Suprapubic skin (tissue), 3 donors: ENCODE data around the gene OR2T6.

Experiments
- POLR2A ChIP-seq, 2 donors: fragments of 450-650 bp; IDR thresholded peaks; one replicate each; pipeline ENCODE4 v1.6.1; 2017; ENCODE audit warnings: antibody characterized with exemption in 2 of 2, mild to moderate bottlenecking in 2 of 2, moderate library complexity in 2 of 2
- TF ChIP-seq, protein P1 (sequence below), 2 donors: fragments of 200-600 bp in 1 of 2; fragments of 450-650 bp in 1 of 2; sonication (generic) in 1 of 2; IDR thresholded peaks; one replicate each; pipeline ENCODE4 v1.5.1; 2016 to 2019; ENCODE audit warnings: antibody characterized with exemption in 2 of 2, mild to moderate bottlenecking in 1 of 2, moderate library complexity in 1 of 2

DNA sequence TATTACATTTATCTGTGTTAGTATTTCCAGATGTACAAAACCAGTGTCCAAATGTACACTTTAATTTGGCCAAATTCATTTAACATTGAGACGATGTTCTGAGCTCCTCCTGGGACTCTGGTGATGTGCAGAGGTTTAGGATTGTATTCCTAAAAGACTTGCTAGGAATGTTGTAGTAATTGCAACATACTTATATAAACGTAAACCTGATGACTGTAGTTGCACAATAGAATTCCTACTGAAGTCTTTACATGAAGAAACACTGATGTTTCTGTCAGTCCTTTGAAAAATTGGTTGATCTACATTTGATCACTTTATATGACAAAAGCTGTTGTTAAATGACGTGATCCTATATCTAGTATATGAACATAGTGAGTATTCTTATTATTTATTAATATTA is 32.1 kb upstream of the OR2T6 start:
- TF ChIP-seq POLR2A (IDR thresholded peaks at IDR 0.05), result no peak
- TF ChIP-seq, protein P1, sequence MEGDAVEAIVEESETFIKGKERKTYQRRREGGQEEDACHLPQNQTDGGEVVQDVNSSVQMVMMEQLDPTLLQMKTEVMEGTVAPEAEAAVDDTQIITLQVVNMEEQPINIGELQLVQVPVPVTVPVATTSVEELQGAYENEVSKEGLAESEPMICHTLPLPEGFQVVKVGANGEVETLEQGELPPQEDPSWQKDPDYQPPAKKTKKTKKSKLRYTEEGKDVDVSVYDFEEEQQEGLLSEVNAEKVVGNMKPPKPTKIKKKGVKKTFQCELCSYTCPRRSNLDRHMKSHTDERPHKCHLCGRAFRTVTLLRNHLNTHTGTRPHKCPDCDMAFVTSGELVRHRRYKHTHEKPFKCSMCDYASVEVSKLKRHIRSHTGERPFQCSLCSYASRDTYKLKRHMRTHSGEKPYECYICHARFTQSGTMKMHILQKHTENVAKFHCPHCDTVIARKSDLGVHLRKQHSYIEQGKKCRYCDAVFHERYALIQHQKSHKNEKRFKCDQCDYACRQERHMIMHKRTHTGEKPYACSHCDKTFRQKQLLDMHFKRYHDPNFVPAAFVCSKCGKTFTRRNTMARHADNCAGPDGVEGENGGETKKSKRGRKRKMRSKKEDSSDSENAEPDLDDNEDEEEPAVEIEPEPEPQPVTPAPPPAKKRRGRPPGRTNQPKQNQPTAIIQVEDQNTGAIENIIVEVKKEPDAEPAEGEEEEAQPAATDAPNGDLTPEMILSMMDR (IDR thresholded peaks at IDR 0.05), result no peak
